HG03521 (cell line): ENCODE results near the gene MORN5.

Experiments
- ATAC-seq: cut with Tn5 transposase; IDR thresholded peaks from one replicate; pipeline ENCODE4 v1.9.1; 2021; ENCODE audit warnings: mild to moderate bottlenecking, moderate library complexity; ENCODE audit not compliant: unreplicated experiment

The MORN5 gene

GRCh38 chr9:122213589-122214413 lies 54.1 kb downstream of the MORN5 start:
- ATAC-seq, result peak; percentile 67

GRCh38 chr9:122214507-122214906 lies 54.8 kb downstream of the MORN5 start:
- no peak for ATAC-seq

GRCh38 chr9:122215663-122216062 lies 56.0 kb downstream of the MORN5 start:
- ATAC-seq, result no peak

GRCh38 chr9:122216138-122216797 lies 56.6 kb downstream of the MORN5 start:
- no peak for ATAC-seq

GRCh38 chr9:122216798-122217418 lies 57.2 kb downstream of the MORN5 start:
- no peak for ATAC-seq

- no peak for ATAC-seq
Measured at GRCh38 chr9:122217640-122218039, 57.9 kb downstream of the MORN5 start.

- ATAC-seq, result no peak
Measured at GRCh38 chr9:122218071-122218934, 58.6 kb downstream of the MORN5 start.

- no peak for ATAC-seq
Measured at GRCh38 chr9:122218935-122219855, 59.5 kb downstream of the MORN5 start.

GRCh38 chr9:122219856-122220672 lies 60.4 kb downstream of the MORN5 start:
- no peak for ATAC-seq

GRCh38 chr9:122220673-122221182 lies 61.0 kb downstream of the MORN5 start:
- no peak for ATAC-seq

- no peak for ATAC-seq
Measured at GRCh38 chr9:122221183-122221811, 61.6 kb downstream of the MORN5 start.

- ATAC-seq, result no peak
Measured at GRCh38 chr9:122222791-122223190, 63.1 kb downstream of the MORN5 start.

- ATAC-seq, result no peak
Measured at GRCh38 chr9:122223435-122223834, 63.7 kb downstream of the MORN5 start.

GRCh38 chr9:122225312-122226141 lies 65.8 kb downstream of the MORN5 start:
- ATAC-seq, result no peak

GRCh38 chr9:122226142-122226757 lies 66.5 kb downstream of the MORN5 start:
- ATAC-seq, result no peak

GRCh38 chr9:122226758-122227574 lies 67.3 kb downstream of the MORN5 start:
- no peak for ATAC-seq
